ENCODE measurements around the gene ZNF445. TPM values are rescaled to one million over a fixed set of nuclear protein-coding genes. Genes with fewer than 3 reads are reported as not detected.

The ZNF445 gene
- total RNA-seq, 1 experiment from 2014 or later, result 11.9 TPM

- TF ChIP-seq REST (IDR thresholded peaks at IDR 0.05; ENCODE audit: insufficient read depth in 1 of 2, low read depth in 2 of 2, low read length in 1 of 2), result no peak
- TF ChIP-seq POLR2AphosphoS5 (IDR thresholded peaks at IDR 0.05; ENCODE audit: low read depth, low read length), result no peak
- no peak for TF ChIP-seq CTCF (IDR thresholded peaks at IDR 0.05)
- H3K36me3 ChIP-seq (ENCODE audit: control insufficient read depth, insufficient read depth, low read length), result peaks cover 4% of the 10 kb centered on the region; the same call in 1 of the 2 replicates
- POLR2A ChIA-PET, result no interaction called here
- no peak overlapping the region for H3K4me3 ChIP-seq (ENCODE audit: low read depth in 2 of 2, low read length in 2 of 2)
- in situ Hi-C loops (cut with HindIII; ENCODE audit: low pct_unique_long_range_greater_than_20kb, low sequenced_read_pairs) (no loop called here), intact Hi-C loops (cut with micrococcal nuclease; ENCODE audit: unreplicated experiment) (loop anchor here (10.0 kb wide), 1 partner anchor 189 kb away; no protein-coding TSS in a partner anchor)
- no peaks in the 10 kb centered on the region for H3K9me3 ChIP-seq (ENCODE audit: control insufficient read depth, insufficient read depth, low read depth, low read length)
- no peak overlapping the region for H3K27ac ChIP-seq (ENCODE audit: low read length)
- ATAC-seq, result no peak
- no peak for DNase-seq (ENCODE audit: low read depth, low spot score)
- no peaks in the 10 kb centered on the region for H3K27me3 ChIP-seq (ENCODE audit: control insufficient read depth, insufficient read depth, low read length)
- BruUV-seq (replicated peaks), result no TSS peak
- CTCF ChIA-PET, result no interaction called here
- peaks cover 5% of the 10 kb centered on the region; the same call in 1 of the 2 replicates for H3K4me1 ChIP-seq (ENCODE audit: control insufficient read depth, insufficient read depth, low read length)
Observed at GRCh38 chr3:44513513-44513912, 36.0 kb upstream of the ZNF445 start.

- Histone ChIP-seq H3K27ac (ENCODE audit: low read length) (peak overlapping the region; percentile 44), H3K36me3 (ENCODE audit: control insufficient read depth, insufficient read depth, low read length) (peaks cover 4% of the 10 kb centered on the region; the same call in 1 of the 2 replicates), H3K4me3 (ENCODE audit: low read depth in 2 of 2, low read length in 2 of 2) (peak overlapping the region; percentile 73 to 90), H3K27me3 (ENCODE audit: control insufficient read depth, insufficient read depth, low read length) (no peaks in the 10 kb centered on the region), H3K9me3 (ENCODE audit: control insufficient read depth, insufficient read depth, low read depth, low read length) (peaks cover 5% of the 10 kb centered on the region; the same call in 1 of the 2 replicates), H3K4me1 (ENCODE audit: control insufficient read depth, insufficient read depth, low read length) (peaks cover 5% of the 10 kb centered on the region; the same call in 1 of the 2 replicates)
- BruUV-seq (replicated peaks), result no TSS peak
- in situ Hi-C loops (cut with HindIII; ENCODE audit: low pct_unique_long_range_greater_than_20kb, low sequenced_read_pairs), result no loop called here
- TF ChIP-seq POLR2AphosphoS5 (IDR thresholded peaks at IDR 0.05; ENCODE audit: low read depth, low read length), result no peak
- no peak for TF ChIP-seq CTCF (IDR thresholded peaks at IDR 0.05)
- TF ChIP-seq TCF7L2 (IDR thresholded peaks at IDR 0.05; ENCODE audit: low read depth, low read length), result no peak
- TF ChIP-seq SIN3A (IDR thresholded peaks at IDR 0.05; ENCODE audit: borderline replicate concordance, insufficient read depth, low read depth, low read length), result no peak
- TF ChIP-seq REST (IDR thresholded peaks at IDR 0.05; ENCODE audit: insufficient read depth in 1 of 2, low read depth in 2 of 2, low read length in 1 of 2), result no peak
- ATAC-seq (no peak), DNase-seq (ENCODE audit: low read depth, low spot score) (no peak)
- ChIA-PET POLR2A (no interaction called here), CTCF (no interaction called here)
- intact Hi-C loops (cut with micrococcal nuclease; ENCODE audit: unreplicated experiment), result loop anchor here (10.0 kb wide), 1 partner anchor 186 kb away; no protein-coding TSS in a partner anchor
Observed at GRCh38 chr3:44511238-44511566, 33.7 kb upstream of the ZNF445 start.

All from Panc1 (cell line).